ENCODE data around the gene COX19.

The COX19 gene

DNA sequence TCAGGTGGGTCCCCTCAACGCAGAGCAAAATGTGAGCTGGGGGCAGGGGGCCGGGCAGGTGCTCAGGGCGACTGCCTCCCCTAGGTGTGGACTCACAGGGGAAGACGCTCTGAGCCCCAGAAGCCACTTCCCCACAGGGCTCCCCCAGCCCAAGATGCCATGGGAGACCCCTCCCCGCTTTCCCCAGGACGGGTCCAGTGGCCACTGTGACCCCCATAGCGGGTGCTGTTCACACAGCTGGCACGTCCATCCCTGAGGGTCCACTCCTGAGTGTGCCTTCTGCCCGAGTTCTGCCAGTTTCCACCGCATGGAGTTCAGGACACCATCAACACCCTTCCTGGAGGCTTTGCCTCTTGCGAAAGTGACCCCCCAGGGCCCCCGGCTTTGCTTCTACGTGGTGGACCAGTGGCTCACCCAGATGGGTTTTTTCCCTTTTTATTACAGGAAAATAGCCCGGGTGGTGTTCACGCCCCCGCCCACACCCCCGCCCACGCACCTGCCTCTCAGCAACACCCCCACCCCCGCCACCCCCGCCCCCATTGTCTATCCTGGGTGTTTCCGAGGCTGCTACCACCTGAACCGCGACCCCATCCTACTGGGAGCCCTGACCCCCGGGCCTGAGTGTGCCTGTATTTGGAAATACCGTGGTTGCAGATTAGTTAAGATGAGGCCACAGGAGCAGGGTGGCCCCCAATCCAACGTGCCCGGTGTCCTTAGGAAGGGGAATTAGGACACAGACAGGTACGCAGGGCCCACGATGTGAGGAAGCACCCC, 52.8 kb downstream of the COX19 start:
- H3K27me3 Mint-ChIP-seq, result no peaks in the 10 kb centered on the region
- H3K4me1 Mint-ChIP-seq, result peaks cover 48% of the 10 kb centered on the region
- DNase-seq (ENCODE audit: low spot score in 2 of 2), result peak in 1 of 2 donors; percentile 21
- no peak for ATAC-seq (replicated peaks; ENCODE audit: extremely low read depth, poor library complexity, severe bottlenecking)
- H3K36me3 Mint-ChIP-seq (ENCODE audit: insufficient read depth), result peaks cover 26% of the 10 kb centered on the region
- peak overlapping the region; percentile 97 for H3K27ac Mint-ChIP-seq (ENCODE audit: low read depth)
- H3K4me3 Mint-ChIP-seq, result peak overlapping the region; percentile 83
- H3K9me3 Mint-ChIP-seq, result no peaks in the 10 kb centered on the region

DNA sequence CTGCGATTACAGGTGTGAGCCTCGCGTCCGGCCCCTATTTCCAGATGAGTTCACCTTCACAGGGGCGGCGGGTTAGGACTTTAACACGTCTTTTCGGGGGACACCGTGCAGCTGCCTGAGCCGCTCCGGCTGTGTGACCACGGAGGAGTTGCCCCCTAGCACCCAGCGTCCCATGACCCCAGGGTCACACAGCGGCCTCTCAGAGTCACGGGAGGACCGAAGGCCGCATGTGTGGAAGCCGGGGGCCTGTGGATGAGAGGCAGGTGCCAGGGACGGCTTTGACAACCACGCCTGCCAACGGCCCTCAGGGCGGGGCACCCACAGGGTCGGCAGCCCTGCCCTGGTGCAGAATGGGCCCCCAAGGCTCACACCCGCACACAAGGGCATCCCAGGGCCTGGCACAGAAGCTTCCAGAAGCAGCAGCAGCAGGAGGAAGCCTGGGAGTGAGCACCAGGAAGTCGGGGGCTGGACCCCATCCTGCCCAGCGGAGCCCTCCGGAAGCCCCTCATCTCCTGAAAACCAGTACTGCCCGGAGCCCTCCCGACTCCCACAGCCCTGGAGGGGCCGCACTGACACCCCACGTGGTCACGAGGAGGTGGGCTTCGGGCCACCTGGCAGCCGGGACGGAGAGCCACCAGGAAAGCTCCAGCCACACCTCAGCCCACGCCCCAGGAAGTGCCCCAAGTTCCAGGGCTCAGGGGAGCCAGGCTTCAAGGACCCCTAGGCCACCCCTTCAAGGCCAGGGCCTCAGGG, 53.6 kb downstream of the COX19 start:
- Mint-ChIP-seq H3K36me3 (ENCODE audit: insufficient read depth) (peaks cover 24% of the 10 kb centered on the region), H3K9me3 (no peaks in the 10 kb centered on the region), H3K4me1 (peaks cover 41% of the 10 kb centered on the region), H3K27ac (ENCODE audit: low read depth) (peak overlapping the region; percentile 97), H3K4me3 (peak overlapping the region; percentile 83), H3K27me3 (no peaks in the 10 kb centered on the region)
- DNase-seq (ENCODE audit: low spot score in 2 of 2) (peak in 1 of 2 donors; percentile 9), ATAC-seq (replicated peaks; ENCODE audit: extremely low read depth, poor library complexity, severe bottlenecking) (no peak)

GRCh38 chr7:921071-921461, 54.3 kb downstream of the COX19 start:
- ATAC-seq (replicated peaks; ENCODE audit: extremely low read depth, poor library complexity, severe bottlenecking) (no peak), DNase-seq (ENCODE audit: low spot score in 2 of 2) (no peak)
- Mint-ChIP-seq H3K36me3 (ENCODE audit: insufficient read depth) (peaks cover 25% of the 10 kb centered on the region), H3K4me1 (peaks cover 46% of the 10 kb centered on the region), H3K9me3 (no peaks in the 10 kb centered on the region), H3K4me3 (peak overlapping the region; percentile 83), H3K27ac (ENCODE audit: low read depth) (peak overlapping the region; percentile 97), H3K27me3 (no peaks in the 10 kb centered on the region)

GRCh38 chr7:920351-921070, 54.8 kb downstream of the COX19 start:
- Mint-ChIP-seq H3K4me1 (peaks cover 48% of the 10 kb centered on the region), H3K36me3 (ENCODE audit: insufficient read depth) (peaks cover 24% of the 10 kb centered on the region)

DNA sequence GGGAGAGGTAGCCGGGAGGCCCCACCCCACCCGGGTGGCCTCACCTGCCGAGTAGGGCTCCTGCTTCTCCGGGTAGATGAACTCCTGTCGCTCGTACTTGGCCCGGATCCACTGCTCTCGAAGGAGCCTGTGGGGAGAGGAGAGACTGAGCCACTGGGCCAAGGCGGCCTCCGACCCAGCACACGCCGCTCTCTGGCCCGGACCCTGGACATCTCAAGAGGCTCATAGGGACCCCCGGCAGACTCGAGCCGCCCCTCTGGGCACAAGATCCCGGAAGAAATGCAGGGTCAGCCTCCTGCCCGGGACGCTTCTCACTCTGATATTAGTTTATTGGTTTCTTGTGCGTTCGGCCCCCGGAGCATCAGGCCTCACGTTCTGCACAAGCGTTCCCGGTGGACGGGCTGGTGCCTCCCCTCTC, 55.4 kb downstream of the COX19 start:
- Mint-ChIP-seq H3K27me3 (no peaks in the 10 kb centered on the region), H3K4me1 (peaks cover 49% of the 10 kb centered on the region), H3K36me3 (ENCODE audit: insufficient read depth) (peaks cover 23% of the 10 kb centered on the region), H3K4me3 (no peak overlapping the region), H3K9me3 (no peaks in the 10 kb centered on the region), H3K27ac (ENCODE audit: low read depth) (no peak overlapping the region)
- ATAC-seq (replicated peaks; ENCODE audit: extremely low read depth, poor library complexity, severe bottlenecking), result no peak
- no peak for DNase-seq (ENCODE audit: low spot score in 2 of 2)

More at GRCh38 chr7:920351-921070, 54.8 kb downstream of the COX19 start:
- no peak for ATAC-seq (replicated peaks; ENCODE audit: extremely low read depth, poor library complexity, severe bottlenecking)
- Mint-ChIP-seq H3K4me3 (peak overlapping the region; percentile 83), H3K9me3 (no peaks in the 10 kb centered on the region), H3K27me3 (no peaks in the 10 kb centered on the region), H3K27ac (ENCODE audit: low read depth) (peak overlapping the region; percentile 97)
- DNase-seq (ENCODE audit: low spot score in 2 of 2), result no peak

DNA sequence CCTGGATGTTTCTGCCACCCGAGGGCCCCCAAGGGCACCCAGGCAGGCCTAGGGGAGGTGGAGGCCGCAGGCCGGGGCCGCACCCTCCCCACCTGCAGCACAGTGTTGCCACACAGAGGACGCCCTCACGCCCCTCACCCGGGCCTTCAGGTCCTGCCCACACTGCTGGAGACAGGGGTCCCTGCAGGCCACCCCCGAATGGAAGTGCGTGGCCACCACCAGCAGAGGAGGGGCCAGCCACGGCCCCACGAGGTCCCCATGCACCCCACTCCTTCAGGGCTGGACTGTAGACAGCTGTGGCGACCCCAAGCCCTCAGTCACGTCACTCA, 56.3 kb downstream of the COX19 start:
- Mint-ChIP-seq H3K27ac (ENCODE audit: low read depth) (no peak overlapping the region), H3K36me3 (ENCODE audit: insufficient read depth) (peaks cover 25% of the 10 kb centered on the region), H3K4me1 (peaks cover 43% of the 10 kb centered on the region), H3K9me3 (no peaks in the 10 kb centered on the region), H3K27me3 (no peaks in the 10 kb centered on the region), H3K4me3 (no peak overlapping the region)
- DNase-seq (ENCODE audit: low spot score in 2 of 2) (no peak), ATAC-seq (replicated peaks; ENCODE audit: extremely low read depth, poor library complexity, severe bottlenecking) (no peak)

- Mint-ChIP-seq H3K9me3 (no peaks in the 10 kb centered on the region), H3K4me1 (peaks cover 43% of the 10 kb centered on the region)
Observed at GRCh38 chr7:918441-919113, 56.8 kb downstream of the COX19 start.

GRCh38 chr7:918118-918425, 57.3 kb downstream of the COX19 start:
- Mint-ChIP-seq H3K36me3 (ENCODE audit: insufficient read depth) (peaks cover 20% of the 10 kb centered on the region), H3K27me3 (no peaks in the 10 kb centered on the region), H3K4me3 (no peak overlapping the region), H3K27ac (ENCODE audit: low read depth) (no peak overlapping the region), H3K4me1 (peaks cover 38% of the 10 kb centered on the region), H3K9me3 (no peaks in the 10 kb centered on the region)
- ATAC-seq (replicated peaks; ENCODE audit: extremely low read depth, poor library complexity, severe bottlenecking) (no peak), DNase-seq (ENCODE audit: low spot score in 2 of 2) (no peak)

More at GRCh38 chr7:918441-919113, 56.8 kb downstream of the COX19 start:
- no peak for DNase-seq (ENCODE audit: low spot score in 2 of 2)
- Mint-ChIP-seq H3K27me3 (no peaks in the 10 kb centered on the region), H3K36me3 (ENCODE audit: insufficient read depth) (peaks cover 24% of the 10 kb centered on the region), H3K27ac (ENCODE audit: low read depth) (no peak overlapping the region), H3K4me3 (no peak overlapping the region)
- no peak for ATAC-seq (replicated peaks; ENCODE audit: extremely low read depth, poor library complexity, severe bottlenecking)

DNA sequence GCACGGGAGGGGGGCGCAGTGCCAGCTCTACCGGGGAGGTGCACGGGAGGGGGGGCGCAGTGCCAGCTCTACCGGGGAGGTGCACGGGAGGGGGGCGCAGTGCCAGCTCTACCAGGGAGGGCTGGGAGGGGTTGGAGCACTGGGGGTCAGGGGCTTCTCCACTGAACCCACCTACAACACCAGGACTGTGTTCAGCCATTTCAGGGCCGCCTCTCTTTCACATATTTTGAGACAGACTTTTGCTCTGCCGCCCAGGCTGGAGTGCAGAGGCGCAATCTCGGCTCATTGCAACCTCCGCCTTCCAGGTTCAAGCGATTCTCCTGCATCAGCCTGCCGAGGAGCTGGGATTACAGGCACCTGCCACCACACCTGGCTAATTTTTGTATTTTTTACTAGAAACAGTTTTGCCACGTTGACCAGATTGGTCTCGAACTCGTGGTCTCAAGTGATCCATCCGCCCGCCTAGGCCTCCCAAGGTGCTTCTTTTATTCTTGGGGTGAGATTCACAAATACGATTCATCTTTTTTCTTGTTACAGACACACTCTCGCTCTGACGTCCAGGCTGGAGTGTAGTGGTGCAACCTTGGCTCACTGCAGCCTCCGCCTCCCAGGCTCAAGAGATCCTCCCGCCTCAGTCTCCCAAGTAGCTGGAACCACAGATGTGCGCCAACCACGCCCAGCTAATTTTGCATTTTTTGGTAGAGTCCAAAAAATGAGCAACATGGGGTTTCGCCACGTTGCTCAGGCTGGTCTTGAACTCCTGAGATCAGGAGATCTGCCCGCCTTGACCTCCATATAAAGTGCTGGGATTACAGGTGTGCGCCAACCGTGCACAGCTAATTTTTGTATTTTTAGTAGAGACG, 57.9 kb downstream of the COX19 start:
- Mint-ChIP-seq H3K4me1 (peaks cover 32% of the 10 kb centered on the region), H3K27ac (ENCODE audit: low read depth) (no peak overlapping the region), H3K36me3 (ENCODE audit: insufficient read depth) (peaks cover 21% of the 10 kb centered on the region), H3K9me3 (no peaks in the 10 kb centered on the region), H3K4me3 (no peak overlapping the region), H3K27me3 (no peaks in the 10 kb centered on the region)
- DNase-seq (ENCODE audit: low spot score in 2 of 2) (no peak), ATAC-seq (replicated peaks; ENCODE audit: extremely low read depth, poor library complexity, severe bottlenecking) (no peak)

DNA sequence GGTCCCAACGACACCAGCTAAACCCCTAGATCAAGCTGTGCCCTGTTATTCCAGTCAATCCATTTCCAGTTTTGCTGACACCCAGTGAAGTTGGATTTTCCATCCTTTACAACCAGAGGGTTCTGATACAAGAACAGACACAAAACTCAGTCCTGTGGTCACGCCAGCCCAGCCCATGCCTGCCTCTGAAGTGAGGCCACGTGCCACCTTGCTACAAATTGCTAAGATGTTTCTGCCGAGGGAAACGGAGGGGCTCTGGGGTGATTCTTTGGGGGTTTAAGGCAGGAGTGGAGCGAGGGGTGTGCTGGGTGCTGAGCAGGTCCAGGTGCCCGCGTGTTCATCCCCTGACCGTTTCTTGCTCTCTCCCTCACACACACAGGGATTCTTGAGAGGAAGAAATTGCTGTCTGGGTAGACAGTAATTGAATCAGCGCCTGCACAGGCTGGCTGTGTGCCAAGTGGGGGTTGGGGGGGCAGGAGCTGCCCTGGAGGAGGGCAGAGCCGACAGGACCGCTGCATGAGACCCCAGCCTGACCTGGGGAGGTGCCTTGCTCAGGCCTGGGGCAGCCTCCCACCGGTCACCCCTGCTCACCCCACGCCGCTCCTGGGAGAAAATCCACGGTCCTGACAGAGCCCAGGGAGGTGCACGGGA, 58.9 kb downstream of the COX19 start:
- Mint-ChIP-seq H3K4me1 (peaks cover 27% of the 10 kb centered on the region), H3K9me3 (no peaks in the 10 kb centered on the region), H3K27ac (ENCODE audit: low read depth) (peak overlapping the region; percentile 83), H3K4me3 (no peak overlapping the region), H3K27me3 (no peaks in the 10 kb centered on the region), H3K36me3 (ENCODE audit: insufficient read depth) (peaks cover 23% of the 10 kb centered on the region)
- DNase-seq (ENCODE audit: low spot score in 2 of 2) (no peak), ATAC-seq (replicated peaks; ENCODE audit: extremely low read depth, poor library complexity, severe bottlenecking) (no peak)

Measured in central memory CD8-positive, alpha-beta T cell (primary cell).